ENCODE results near the gene ARL16. TPM values are rescaled to one million over a fixed set of nuclear protein-coding genes. Genes with fewer than 3 reads are reported as not detected.

ARL16 gene
- polyA plus RNA-seq, 1 donor from 2014 or later: 156 TPM

DNA sequence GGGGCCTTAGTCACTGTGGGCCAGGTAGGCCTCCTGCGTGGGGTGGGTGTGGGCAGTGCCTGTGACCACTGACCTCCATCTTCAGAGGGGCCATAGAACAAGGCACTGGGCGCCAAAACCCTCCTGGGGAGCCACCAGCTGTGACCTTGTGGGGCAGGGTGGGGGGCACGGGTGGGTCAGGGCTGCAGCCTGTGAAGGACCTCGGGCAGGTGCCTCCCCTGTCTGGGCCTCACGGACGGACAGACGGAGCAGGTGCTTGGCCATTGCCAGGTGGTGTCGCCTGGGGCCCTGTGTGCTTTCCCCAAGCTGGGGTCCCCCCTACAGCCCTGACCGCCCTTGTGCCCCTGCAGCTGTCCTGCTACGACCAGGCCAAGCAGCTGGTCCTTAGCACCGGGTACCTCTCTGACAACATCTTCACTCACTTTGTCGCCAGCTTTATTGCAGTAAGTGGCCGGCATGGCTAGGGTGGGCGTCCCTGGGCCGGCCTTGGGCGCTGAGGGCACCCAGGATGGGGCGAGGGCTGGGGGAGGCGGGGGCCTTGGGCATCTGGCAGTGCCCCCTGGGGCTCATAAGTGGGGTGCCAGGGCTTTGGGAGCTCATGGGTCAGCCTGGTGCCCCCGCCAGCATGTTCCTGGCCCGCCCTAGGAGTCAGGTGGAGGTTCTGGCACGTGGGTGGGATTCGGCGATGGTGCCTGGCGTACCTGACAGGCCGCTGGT, 33.6 kb upstream of the ARL16 start:
- Histone ChIP-seq H3K4me3 (ENCODE audit: low read length) (no peak overlapping the region), H3K79me2 (replicated peaks; ENCODE audit: insufficient read depth, low read length) (no peaks in the 10 kb centered on the region), H3F3A (ENCODE audit: insufficient read depth, low read length, poor library complexity, severe bottlenecking) (no peaks in the 10 kb centered on the region), H3K9me2 (ENCODE audit: insufficient read depth, low read length) (no peaks in the 10 kb centered on the region), H3K36me3 (ENCODE audit: insufficient read depth, low read length) (no peaks in the 10 kb centered on the region), H3K9ac (ENCODE audit: low read length) (no peak overlapping the region), H2AFZ (ENCODE audit: low read depth, low read length) (no peak overlapping the region), H3K9me3 (ENCODE audit: low read length) (no peaks in the 10 kb centered on the region), H3K27ac (ENCODE audit: low read length) (no peak overlapping the region), H3K4me2 (ENCODE audit: low read length) (no peak overlapping the region), H3K27me3 (ENCODE audit: insufficient read depth, low read depth, low read length) (no peaks in the 10 kb centered on the region), H4K20me1 (ENCODE audit: insufficient read depth) (no peaks in the 10 kb centered on the region)
- no peak for TF ChIP-seq RAD21 (conservative IDR thresholded peaks at IDR 0.05)
- no peak for TF ChIP-seq POLR2AphosphoS5 (IDR thresholded peaks at IDR 0.05)
- TF ChIP-seq MXI1 (conservative IDR thresholded peaks at IDR 0.05; ENCODE audit: poor library complexity, severe bottlenecking): no peak
- no peak for TF ChIP-seq EP300 (conservative IDR thresholded peaks at IDR 0.05; ENCODE audit: poor library complexity, severe bottlenecking)

DNA sequence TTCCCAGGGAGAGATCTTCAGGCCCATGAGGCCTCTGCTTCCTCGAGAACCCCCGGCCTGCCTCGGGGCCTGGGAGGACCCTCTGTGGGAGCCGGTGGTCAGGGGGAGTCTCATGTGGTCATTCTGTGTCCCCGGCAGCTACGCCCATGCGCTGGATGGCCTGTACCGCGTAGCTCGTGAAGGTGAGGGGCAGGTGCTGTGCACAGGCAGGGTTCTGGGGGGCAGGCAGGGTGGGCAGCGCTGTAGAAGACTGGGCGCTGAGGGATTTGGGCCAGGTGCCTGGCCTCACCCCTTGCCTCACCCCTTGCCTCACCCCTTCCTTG, 33.0 kb upstream of the ARL16 start:
- H3K27ac ChIP-seq (ENCODE audit: low read length): no peak overlapping the region
- no peaks in the 10 kb centered on the region for H3K36me3 ChIP-seq (ENCODE audit: insufficient read depth, low read length)
- no peak for TF ChIP-seq TAF1 (IDR thresholded peaks at IDR 0.05; ENCODE audit: low read depth)
- no peak for TF ChIP-seq SMC3 (conservative IDR thresholded peaks at IDR 0.05; ENCODE audit: poor library complexity)
- no peak for TF ChIP-seq REST (IDR thresholded peaks at IDR 0.05; ENCODE audit: borderline replicate concordance)
- no peak for TF ChIP-seq MXI1 (conservative IDR thresholded peaks at IDR 0.05; ENCODE audit: poor library complexity, severe bottlenecking)
- TF ChIP-seq RAD21 (conservative IDR thresholded peaks at IDR 0.05): no peak
- TF ChIP-seq, protein P1, sequence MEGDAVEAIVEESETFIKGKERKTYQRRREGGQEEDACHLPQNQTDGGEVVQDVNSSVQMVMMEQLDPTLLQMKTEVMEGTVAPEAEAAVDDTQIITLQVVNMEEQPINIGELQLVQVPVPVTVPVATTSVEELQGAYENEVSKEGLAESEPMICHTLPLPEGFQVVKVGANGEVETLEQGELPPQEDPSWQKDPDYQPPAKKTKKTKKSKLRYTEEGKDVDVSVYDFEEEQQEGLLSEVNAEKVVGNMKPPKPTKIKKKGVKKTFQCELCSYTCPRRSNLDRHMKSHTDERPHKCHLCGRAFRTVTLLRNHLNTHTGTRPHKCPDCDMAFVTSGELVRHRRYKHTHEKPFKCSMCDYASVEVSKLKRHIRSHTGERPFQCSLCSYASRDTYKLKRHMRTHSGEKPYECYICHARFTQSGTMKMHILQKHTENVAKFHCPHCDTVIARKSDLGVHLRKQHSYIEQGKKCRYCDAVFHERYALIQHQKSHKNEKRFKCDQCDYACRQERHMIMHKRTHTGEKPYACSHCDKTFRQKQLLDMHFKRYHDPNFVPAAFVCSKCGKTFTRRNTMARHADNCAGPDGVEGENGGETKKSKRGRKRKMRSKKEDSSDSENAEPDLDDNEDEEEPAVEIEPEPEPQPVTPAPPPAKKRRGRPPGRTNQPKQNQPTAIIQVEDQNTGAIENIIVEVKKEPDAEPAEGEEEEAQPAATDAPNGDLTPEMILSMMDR (IDR thresholded peaks at IDR 0.05; ENCODE audit: poor library complexity, severe bottlenecking): no peak
- no peak for TF ChIP-seq EP300 (conservative IDR thresholded peaks at IDR 0.05; ENCODE audit: poor library complexity, severe bottlenecking)
- TF ChIP-seq POLR2AphosphoS5 (IDR thresholded peaks at IDR 0.05): no peak
- TF ChIP-seq EZH2 (IDR thresholded peaks at IDR 0.05; ENCODE audit: borderline replicate concordance, insufficient read depth, low read length, poor library complexity, severe bottlenecking): no peak
- H3K4me3 ChIP-seq (ENCODE audit: low read length): no peak overlapping the region
- no peak overlapping the region for H3K4me2 ChIP-seq (ENCODE audit: low read length)
- H3K9me2 ChIP-seq (ENCODE audit: insufficient read depth, low read length): no peaks in the 10 kb centered on the region
- no peaks in the 10 kb centered on the region for H3K9me3 ChIP-seq (ENCODE audit: low read length)
- H3F3A ChIP-seq (ENCODE audit: insufficient read depth, low read length, poor library complexity, severe bottlenecking): no peaks in the 10 kb centered on the region
- H3K79me2 ChIP-seq (replicated peaks; ENCODE audit: insufficient read depth, low read length): no peaks in the 10 kb centered on the region
- H3K9ac ChIP-seq (ENCODE audit: low read length): no peak overlapping the region
- no peaks in the 10 kb centered on the region for H3K27me3 ChIP-seq (ENCODE audit: insufficient read depth, low read depth, low read length)
- no peak overlapping the region for H2AFZ ChIP-seq (ENCODE audit: low read depth, low read length)
- H4K20me1 ChIP-seq (ENCODE audit: insufficient read depth): no peaks in the 10 kb centered on the region

Measured in neural cell (in vitro differentiated cells).